Measurements from ENCODE around the gene RSPH6A.

Gene RSPH6A

DNA sequence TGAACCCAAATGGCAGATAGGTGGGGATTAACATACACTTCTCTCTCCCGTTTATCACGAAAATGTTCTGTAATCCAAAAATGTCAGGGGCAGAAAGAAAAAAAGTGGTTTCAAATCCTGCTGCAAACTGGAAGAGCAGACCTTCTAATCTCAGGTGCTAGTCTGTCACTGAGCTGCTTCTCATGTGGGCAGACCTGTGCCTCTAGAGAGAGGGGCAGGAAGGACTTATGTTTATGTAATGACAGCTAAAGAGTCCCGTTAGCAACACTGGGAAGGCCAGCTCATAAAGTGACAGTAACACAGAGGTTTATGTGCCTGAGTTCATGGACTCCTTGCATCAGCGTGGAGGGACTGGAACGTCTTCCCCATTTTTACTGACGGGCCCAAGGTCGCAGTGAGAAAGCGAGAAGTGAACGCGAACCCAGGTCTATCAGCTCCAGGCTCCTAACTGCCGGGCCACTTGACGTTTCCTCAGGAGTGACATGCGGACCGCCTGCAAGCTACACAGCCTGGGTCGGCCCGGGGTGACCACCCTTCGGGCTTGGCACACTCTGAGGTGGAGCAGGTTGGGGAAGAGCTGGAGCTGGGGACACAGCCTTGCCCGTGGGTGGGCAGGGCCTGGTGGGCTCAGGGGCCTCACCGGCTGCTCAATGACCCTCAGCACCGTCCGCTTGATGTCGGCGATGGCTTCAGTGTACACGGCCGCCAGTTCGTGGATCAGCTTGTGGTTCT is 9.6 kb upstream of the RSPH6A start:
- no peak for DNase-seq

DNA sequence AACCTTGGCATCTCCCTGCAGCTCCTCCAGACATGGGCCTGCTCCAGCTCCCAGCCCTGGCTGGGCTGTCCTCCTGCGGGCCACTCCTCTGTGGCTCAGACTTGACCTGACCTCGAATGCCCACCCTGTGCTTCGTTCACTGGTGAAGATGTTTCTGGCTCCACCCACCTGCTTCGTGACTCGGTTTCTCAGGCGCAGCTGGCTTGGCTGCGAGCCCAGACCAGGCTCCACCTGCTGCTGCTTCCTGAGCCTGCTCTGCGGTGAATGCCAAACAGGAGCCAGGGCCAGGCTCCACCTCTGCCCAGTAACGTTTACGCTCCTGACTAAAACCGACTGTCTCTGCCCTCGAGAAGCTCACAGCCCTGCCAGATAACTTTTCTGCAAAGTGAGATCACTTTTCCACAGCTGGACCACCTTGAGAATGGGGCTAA is 8.9 kb upstream of the RSPH6A start:
- no peak for DNase-seq

DNA sequence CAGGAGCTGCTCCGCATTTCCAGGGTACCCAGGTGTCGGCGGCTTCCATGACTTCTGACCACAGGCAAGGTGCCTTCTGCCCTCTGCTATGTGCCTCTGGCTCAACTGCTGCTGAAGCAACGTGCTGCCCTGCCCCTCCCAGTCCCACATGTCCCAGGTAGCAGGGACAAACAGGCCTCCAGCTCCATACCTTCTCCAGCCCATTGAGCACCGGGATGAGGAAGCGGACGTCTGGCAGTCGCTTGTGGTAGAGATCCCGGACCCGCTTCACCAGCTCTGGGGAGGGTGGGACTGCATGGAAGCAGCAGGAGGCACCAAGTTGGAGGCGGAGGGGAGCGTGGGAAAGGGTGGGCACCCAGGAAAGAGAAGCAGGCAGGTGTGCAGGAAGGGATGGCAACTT is 8.1 kb upstream of the RSPH6A start:
- no peak for DNase-seq

DNA sequence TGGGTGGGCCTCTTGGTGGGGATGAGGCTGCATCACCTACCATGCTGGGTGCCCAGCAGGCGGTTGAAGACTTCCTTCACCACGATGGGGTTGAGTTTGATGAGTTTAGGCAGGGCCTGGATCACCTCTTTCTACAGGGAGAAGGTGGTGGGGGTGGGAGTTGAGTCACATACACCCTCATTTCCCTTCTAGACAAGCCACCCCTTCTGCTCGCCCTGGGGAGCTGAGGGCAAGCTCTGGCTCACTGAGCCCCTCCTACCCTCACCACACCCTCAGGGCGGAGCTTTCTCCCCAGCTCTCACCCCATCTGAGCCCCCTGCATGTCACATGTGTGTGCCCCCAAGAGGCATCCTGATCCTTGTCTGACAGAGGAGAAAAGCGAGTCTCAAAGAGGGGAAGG is 7.6 kb upstream of the RSPH6A start:
- DNase-seq: no peak

DNA sequence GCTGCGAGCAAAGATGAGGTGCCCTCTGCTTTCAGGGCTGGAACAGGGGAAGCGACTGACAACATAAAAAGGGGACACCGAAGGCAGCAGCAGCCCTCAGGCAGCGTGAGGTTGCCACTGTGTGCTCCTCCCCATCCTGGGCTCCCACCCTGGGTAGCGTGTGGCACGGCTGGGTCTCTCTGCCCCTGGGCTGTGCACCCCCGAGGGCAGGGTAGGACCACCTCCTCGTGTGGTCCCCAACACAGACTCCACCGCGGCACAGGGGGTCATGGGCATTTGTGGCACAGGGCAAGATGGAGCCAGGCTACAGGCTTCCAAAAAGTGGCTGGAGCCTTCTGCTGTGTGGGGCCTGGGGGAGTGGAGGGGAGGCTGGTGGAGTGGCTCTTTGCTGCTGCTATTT is 6.5 kb upstream of the RSPH6A start:
- no peak for DNase-seq

DNA sequence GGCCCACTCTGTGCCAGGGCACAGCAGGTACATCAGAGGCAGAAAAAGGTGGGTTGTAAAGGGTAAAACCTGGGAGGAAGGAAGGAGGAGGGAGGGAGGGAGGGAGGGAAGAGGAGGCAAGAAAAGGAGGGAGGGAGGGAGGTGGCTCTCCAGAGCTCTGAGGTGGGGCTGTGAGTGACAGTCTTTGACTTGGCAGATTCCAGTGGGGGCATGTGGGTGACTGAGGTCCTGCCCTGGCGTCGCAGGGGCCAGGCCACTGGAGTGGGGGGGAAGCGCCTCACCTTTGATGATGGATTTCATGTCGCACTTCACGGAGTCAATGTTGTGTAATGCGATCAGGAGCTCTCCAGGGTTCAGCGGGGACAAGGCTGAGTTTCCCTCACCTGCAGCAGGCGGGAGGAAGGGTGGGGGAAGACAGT is 6.0 kb upstream of the RSPH6A start:
- DNase-seq: no peak

DNA sequence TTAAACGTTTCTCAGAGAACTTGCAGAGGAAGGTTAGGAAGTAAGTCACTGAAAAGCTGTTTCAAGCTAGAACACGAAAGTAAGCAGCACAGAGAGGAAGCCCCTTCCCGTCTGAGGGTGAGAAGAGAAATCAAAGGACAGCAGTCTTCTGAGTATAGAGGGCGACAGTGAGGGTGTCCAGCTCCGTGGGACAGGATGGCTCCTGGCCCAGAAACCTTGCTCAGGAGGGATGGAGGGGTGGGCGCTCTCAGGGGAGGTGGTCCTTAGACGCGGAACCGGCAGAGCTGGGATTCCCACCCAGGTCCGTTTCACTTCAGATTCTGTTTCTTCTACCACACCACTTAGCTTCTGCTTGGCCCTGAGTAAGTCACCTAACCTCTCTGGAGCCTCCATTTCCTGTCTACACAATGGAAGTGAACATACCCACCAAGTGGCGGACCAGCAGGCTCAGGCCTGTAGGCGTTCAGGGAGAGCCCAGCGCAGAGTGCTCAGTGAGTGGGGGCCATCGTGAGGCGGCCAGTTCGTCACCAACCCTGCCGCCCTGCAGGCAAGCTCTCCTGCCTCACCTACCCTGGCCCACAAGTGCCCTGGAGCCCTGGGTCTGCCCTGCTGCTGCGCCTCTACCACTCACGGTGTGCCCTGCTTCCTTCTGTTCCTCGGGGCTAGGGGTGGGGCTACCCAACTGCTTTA is 5.5 kb upstream of the RSPH6A start:
- DNase-seq: no peak

DNA sequence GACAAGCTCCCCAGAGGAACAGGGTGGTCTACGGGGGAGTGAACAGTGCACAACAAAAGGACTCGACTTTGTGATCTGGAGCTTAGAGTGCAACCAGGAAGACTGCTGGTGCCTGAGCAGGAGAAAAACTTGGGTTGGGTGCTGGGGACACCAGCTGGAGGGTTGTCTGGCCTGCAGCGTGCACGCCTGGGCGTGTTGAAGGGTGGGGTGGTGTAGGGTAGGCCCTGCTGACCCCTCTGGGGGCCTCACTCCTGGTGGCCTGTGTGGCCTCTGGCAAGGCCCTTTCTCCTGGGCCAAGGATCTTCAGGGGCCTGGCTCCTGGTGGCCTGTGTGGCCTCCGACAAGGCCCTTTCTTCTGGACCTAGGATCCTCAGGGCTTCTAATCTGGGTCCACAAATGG is 4.7 kb upstream of the RSPH6A start:
- no peak for DNase-seq

DNA sequence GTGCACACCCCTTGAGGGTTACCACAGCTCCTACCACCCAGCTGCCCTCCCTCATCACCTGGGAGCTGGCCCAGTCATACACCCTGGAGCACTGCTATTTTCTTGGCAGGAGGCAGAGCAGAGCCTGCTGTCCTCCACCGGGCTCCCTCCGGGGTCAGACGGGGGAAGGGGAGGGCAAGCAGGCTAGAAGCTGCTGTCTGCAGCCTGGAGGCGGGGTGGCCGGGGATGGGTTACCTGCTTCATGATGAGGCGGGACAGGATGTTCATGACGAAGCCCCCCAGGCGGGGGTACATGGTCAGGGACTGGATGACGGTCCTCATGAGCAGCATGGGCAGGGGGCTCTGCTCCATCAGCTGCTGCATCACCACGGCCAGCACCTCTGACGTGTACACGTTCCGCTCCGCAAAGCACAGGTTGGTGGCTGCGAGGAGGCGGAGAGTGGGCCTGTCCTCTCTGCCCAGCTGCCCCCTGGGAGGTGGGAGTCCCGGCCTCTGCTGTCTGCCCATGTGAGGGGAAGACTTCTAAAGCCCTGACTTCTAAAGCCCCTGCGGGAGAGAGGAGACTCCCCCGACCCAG is 2.7 kb upstream of the RSPH6A start:
- no peak for DNase-seq

DNA sequence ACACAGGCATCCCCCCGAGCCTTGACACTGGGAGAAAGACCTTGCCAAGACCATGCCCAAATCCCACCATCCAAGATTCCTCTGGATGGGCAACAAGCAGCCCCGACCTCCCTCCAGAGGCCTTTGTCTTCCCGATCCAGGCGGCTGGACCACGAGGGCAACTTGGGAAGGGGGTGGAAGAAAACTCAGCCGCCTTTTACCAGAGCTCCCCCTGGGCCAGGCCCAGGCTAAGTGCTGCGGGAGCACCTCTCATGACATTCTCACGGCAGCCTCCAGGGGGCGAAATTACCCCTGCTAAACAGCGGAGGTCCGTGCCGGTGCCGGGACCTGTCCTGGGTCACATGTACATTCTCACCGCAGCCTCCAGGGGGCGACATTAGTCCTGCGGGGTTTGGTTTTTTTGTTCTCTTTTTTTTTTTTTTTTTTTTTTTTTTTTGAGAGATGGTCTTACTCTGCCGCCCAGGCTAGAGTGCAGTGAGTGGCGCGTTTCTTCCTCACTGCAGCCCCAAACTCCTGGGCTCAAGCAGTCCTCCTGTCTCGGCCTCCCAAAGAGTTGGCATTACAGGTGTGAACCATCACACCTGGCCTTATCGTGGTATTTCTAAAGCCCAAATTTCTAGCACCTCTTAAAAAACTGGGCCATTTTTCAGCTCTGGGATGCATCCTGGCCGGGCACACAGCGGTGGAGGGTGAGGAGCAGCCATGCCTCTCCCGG is 2.1 kb upstream of the RSPH6A start:
- peak; percentile 84 to 86 for DNase-seq

DNA sequence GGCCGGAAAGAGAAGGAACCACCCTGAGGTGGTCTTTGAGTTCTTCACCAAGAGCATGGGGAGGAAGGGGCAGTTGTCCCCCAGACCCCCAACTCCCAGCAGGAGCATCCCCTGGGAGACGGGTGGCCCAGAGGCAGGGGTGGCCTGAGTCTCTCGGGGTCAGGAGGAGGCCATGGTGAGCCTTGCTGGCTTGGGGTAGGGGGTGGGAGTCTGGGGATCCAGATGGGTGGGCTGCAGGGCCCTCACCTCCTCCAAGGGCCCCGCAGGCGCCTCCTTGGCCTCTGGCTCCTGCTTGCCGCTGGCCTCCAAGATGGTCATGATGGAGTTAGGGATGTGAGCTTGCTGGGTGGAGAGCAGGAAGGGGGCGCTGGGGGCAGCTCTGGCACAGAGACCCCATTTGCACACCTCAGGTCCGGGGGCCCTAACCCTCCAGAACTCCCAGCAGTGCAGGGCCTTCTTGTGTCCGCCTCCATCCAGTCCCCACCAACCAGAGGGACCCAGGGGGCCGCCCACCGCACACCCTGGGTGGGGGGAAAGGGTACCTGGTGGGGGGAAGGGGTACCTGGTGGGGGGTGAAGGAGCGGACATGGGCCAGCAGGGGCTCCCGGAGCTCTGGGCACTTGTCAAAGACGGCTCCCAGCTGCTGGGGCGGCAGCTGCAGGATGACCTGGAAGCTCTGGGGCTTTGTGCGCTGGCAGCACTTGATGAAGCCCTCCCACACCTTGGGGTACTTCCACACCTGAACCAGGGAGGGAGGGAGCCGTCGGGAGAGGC is 1.3 kb upstream of the RSPH6A start:
- no peak for DNase-seq

DNA sequence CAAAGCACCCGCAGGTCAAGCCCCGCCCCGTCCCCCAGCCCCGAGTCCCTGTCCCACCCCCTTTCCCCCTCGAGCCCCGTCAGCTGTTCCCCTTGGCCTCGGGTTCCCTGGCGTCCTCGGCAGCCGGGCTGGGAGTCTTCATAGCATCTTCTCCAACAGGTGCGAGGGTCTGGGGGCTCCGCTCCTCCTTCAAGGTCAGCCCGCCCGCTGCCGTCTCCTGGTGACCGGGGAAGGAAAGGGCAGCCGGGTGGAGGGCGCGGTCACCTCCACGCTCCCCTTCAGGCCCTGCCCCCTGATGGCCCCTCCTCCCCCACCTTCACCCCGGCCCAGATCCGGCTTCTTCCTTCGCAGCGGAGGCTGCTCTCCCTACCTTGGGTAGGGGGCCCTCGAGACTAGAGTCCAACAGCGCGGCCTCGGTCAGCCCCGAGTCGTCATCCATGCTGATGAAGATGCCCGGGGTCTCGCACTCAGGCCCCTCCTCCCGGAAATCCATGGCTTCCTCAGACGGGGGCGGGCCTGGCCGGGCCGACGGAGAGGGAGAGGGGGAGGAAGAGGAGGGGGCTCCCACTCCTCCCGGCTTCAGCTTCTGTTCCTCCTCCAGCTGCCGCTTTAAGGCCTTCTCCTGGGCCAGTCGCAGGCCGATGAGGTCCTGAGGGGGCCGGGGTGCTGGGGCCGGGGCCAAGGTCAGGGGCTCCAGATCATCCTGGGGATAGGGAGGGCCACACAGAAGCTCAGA is 541 bp upstream of the RSPH6A start:
- DNase-seq: no peak

DNA sequence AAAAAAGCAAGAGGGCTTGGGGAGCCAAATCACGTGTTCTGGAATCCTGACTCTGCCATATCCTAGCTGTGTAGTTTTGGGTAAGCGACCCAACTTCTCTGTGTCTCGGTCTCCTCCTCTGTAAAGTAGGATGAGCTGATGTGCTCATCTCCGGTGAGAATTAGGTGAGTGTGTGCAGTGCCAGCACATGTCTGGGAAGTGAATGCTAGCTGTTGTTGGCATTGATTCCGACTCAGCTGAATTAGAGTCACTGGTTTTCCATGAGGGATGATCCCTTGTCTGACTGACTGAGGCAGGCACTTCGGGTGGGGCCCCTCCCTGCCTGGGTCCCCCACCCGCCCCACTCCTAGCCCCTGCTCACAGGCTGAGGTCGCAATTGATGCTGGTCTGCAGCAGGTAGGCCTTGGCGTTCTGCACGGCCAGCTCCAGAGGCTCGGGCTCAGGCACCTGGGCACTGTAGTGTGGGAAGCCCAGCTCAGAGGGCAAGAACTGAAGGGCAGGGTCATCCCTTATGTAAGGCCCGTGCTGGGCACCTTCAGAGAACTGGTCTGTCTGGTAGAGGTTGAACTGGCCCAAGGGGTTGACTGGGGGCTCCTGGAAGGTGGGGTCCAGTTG is 835 bp downstream of the RSPH6A start:
- DNase-seq: no peak

DNA sequence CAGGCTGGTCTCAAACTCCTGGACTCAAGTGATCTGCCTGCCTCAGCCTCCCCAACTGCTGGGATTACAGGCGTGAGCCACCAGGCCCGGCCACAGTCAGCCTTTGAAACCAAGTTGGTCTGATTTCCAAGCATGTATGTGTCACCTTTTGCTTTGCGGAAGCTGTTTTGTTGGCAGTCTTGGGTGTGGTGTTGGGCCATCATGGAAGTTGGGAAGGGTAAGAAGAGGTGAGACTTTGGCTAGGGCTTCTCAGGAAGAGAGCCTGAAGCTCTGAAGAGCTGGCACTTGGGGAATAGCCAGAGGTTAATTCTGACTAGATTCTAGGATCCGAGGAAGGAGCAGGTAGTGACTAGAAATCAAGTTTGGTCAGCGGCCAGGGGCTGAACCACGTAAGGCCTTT is 2.8 kb downstream of the RSPH6A start:
- DNase-seq: no peak

DNA sequence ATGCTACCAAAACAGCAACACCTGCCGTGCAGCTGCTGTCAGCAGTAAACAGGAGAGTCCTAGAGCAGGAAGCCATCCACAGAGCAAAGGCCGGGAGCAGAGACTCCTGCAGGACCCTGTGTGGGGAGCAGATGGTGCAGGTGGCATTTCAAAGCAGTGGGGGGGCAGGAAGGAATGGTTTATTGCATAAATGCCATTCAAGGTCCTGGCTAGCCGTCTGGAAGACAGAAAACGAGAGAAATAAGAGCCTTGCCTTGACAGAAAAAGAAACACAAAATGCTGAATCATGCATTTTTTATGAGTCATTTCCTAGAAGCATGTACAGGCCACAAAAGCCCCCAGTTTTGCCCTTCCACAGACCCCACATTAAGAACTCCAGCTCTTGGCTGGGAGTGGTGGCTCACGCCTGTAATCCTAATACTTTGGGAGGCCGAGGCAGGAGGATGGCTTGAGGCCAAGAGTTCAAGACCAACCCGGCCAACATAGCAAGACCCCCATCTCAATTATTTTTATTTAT is 5.4 kb downstream of the RSPH6A start:
- peak in 1 of 2 experiments; percentile 22 for DNase-seq

DNA sequence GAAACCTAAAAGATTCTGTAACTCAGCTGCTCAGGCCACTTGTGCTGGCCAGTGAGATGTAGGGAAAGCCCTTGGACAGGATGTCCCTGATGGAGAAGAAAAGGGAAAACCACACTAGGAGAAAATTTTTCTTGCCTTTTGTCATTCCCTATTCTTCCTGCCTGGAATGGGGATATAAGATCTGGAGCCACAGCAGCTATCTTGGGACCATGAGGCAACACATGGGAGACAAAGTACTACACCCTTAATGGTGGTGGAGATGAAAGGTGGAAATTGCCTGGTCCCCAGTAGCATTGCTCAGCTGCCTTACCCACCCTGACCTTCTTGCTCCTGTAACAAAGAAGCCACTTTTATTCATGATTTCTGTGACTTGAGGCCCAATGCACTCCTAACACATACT is 9.4 kb downstream of the RSPH6A start:
- DNase-seq: no peak

DNA sequence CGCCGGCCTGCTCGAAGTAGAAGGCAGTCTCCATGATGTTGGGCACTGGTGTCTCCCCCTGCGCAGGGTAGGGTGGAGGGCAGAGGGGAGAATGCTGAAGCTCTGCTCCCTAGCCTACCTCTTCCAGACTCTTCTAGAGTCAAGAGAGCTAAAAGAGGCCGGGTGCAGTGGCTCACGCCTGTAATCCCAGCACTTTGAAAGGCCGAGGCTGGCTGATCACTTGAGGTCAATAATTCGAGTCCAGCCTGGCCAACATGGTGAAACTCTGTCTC is 10.2 kb downstream of the RSPH6A start:
- DNase-seq: no peak

DNA sequence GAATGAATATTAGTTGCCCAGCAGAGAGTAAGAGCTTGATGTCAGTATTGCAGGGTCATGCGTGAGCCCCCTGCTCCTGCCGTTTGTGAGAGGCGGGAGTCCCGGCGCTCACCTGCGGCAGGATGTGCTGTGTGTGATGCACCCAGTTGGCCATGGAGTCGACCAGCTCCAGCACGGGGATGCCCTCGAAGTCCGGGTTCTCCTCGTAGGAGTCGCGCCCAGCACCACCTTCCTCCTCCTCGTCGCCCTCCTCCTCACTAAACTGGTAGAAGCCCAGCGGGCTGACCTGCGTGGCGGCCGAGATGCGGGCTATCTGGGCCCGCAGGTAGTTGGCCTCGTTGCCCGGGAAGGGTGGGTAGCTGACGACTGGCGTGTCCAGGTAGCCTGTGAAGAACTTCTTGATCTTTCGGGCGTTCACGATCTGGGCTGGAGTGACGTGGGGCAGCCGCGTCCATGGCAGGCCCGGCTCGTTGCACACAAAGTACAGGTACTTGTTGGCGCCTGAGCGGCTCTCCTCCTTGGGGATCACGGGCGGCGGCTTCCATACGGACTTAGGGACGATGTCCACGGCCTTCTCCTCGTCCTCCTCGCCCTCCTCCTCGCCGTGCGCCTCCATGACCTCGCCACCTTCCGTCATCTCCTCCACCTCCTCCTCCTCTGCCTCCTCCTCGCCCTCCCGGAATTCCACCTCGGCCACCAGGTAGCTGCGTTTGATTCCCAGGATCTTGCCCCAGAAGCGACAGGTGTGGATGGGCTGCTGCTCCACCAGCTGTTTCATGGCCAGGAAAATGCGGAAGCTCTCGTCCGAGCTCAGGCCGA is 10.8 kb downstream of the RSPH6A start:
- no peak for DNase-seq

DNA sequence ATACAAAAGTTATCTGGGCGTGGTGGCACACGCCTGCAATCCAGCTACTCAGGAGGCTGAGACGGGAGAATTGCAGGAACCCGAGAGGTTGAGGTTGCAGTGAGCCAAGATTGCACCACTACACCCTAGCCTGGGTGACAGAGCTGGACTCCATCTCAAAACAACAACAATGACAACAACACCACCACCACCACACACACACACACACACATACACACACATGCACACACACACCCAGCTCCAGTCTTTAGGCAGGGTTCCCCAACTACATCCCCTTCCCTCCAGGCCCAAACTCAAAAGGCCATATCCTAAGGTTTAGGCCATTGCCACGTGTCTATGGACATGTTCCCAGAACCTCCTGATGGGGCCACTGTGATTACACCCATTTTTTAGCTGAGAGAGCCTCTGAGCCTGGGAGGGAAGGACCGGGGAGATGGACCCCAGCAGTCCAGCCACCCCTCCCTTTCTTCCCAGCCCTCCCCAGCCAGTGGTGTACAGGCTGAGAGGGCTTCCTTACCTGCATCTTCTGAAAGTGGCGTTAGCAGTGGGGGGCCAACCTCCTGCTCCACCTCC is 13.4 kb downstream of the RSPH6A start:
- DNase-seq: no peak

DNA sequence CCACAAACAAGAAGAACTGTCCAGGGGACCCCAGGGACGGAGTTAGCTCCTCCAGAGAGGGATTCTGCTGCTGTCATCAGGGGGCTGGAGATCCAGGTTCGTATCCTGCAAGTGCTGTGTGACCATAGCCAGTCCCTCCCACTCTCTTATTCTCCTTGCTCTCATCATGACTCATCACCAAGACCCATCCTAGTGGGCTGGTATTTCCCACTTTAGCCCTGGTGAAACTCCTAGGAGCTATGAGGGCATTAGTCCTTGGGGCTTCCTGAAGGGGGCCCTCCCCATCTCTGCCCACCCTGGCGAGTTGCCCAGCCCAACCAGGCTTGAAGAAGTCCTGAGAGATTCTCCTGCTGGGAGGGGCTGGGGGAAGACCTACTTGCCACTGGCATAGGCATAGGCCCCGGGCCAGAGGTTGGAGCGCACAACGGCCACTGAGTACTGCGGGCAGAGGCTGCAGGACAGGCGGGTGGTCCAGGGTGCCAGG is 15.0 kb downstream of the RSPH6A start:
- no peak for DNase-seq

Measured in AML-193 (cell line).